Measurements from ENCODE around the gene TSPAN11. TPM values are rescaled to one million over a fixed set of nuclear protein-coding genes. Genes with fewer than 3 reads are reported as not detected.

Gene TSPAN11
- total and polyA plus RNA-seq, 2 of the 4 experiments (the other 2 are of a cell fraction), result 0.18 to 0.26 TPM

DNA sequence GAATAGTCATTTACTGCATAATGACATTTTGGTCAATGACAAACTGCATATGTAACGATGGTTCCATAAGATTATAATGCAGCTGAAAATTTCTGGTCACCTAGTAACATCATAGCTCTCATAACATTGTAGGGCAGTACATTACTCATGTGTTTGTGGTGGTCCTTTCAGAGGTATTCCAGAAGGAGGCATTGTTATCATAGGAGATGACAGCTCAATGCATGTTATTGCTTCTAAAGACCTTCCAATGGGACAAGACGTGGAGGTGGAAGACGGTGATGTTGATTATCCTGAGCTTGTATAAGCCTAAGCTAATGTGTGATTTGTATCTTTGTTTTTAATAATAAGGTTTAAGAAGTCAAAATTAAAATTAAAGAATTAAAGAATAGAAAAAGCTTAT is 43.8 kb upstream of the TSPAN11 start:
- no peak overlapping the region for H2BK120ac ChIP-seq (ENCODE audit: low read depth, low read length)
- no peak overlapping the region for H2BK15ac ChIP-seq (ENCODE audit: low read depth, low read length)
- H2AK5ac ChIP-seq (ENCODE audit: low read depth, low read length), result no peak overlapping the region
- no peak for DNase-seq
- peaks cover 12% of the 10 kb centered on the region for H3K27me3 ChIP-seq (ENCODE audit: control insufficient read depth, insufficient read depth, low read length)
- BruUV-seq (replicated peaks), result no TSS peak
- no peak overlapping the region for H4K91ac ChIP-seq (ENCODE audit: insufficient read depth, low read depth, low read length)
- in situ Hi-C loops (cut with MboI; ENCODE audit: low sequenced_read_pairs) (no loop called here), dilution Hi-C loops (cut with HindIII; ENCODE audit: low sequenced_read_pairs, unreplicated experiment) (no loop called here), intact Hi-C loops (cut with micrococcal nuclease) (no loop called here)
- no peak overlapping the region for H3K56ac ChIP-seq (ENCODE audit: extremely low read depth, insufficient read depth, low read length)
- no peaks in the 10 kb centered on the region for H4K20me1 ChIP-seq (ENCODE audit: insufficient read depth, low read length)
- no peak overlapping the region for H3K27ac ChIP-seq (ENCODE audit: insufficient read depth, low read length)
- no peak overlapping the region for H2AK9ac ChIP-seq (replicated peaks; ENCODE audit: low read depth, low read length, poor library complexity)
- H3K4me1 ChIP-seq (ENCODE audit: control insufficient read depth, insufficient read depth, low read length), result no peaks in the 10 kb centered on the region
- no peak overlapping the region for H2BK20ac ChIP-seq (ENCODE audit: low read depth, low read length)
- H4K5ac ChIP-seq (ENCODE audit: low read depth, low read length), result no peak overlapping the region
- no peak overlapping the region for H3K4me2 ChIP-seq (ENCODE audit: low read depth, low read length)
- H3K9me3 ChIP-seq (ENCODE audit: control insufficient read depth, insufficient read depth, low read length), result peaks cover 2% of the 10 kb centered on the region; the same call in 1 of the 2 replicates
- ChIA-PET POLR2A (ENCODE audit: unreplicated experiment) (interaction anchor here (0.9 kb wide), 1 partner anchor 40 kb away, joined by 3 read pairs; no protein-coding TSS in a partner anchor), CTCF (no interaction called here)
- no CpG with 5 or more reads among the region's 3 CpGs for WGBS, 2 experiments (ENCODE audit: extremely low coverage in 2 of 2, insufficient read length in 1 of 2)
- ATAC-seq (ENCODE audit: low read depth), result no peak
- H3K9ac ChIP-seq (ENCODE audit: low read depth, low read length), result no peak overlapping the region
- no peak overlapping the region for H2BK5ac ChIP-seq (ENCODE audit: low read depth, low read length, poor library complexity, severe bottlenecking)
- H2AFZ ChIP-seq (replicated peaks; ENCODE audit: low read length, poor library complexity), result no peak overlapping the region
- H3K4ac ChIP-seq (ENCODE audit: low read depth, low read length), result no peak overlapping the region
- no peak overlapping the region for H3K23ac ChIP-seq (ENCODE audit: low read depth, low read length)
- no peak overlapping the region for H3K14ac ChIP-seq (replicated peaks; ENCODE audit: low read depth, low read length)
- H3K79me1 ChIP-seq (ENCODE audit: low read depth in 1 of 2, low read length in 2 of 2), result no peaks in the 10 kb centered on the region
- no peaks in the 10 kb centered on the region for H3K9me1 ChIP-seq (ENCODE audit: insufficient read depth, low read length)
- TF ChIP-seq MXI1 (IDR thresholded peaks at IDR 0.05; ENCODE audit: borderline replicate concordance, low read depth, low read length) (no peak), BHLHE40 (IDR thresholded peaks at IDR 0.05; ENCODE audit: low read depth, low read length) (no peak), POLR2A (IDR thresholded peaks at IDR 0.05; ENCODE audit: low read depth, low read length) (no peak), CHD1 (IDR thresholded peaks at IDR 0.05; ENCODE audit: low read depth, low read length) (no peak), FOS (IDR thresholded peaks at IDR 0.05; ENCODE audit: low read depth, low read length) (no peak), MAFK (IDR thresholded peaks at IDR 0.05; ENCODE audit: low read depth, low read length) (no peak), RCOR1 (IDR thresholded peaks at IDR 0.05; ENCODE audit: insufficient replicate concordance, low read length) (no peak), CEBPB (IDR thresholded peaks at IDR 0.05; ENCODE audit: low read depth, low read length) (no peak), RFX5 (IDR thresholded peaks at IDR 0.05; ENCODE audit: low read depth, low read length) (no peak), SMC3 (IDR thresholded peaks at IDR 0.05; ENCODE audit: low read depth, low read length) (no peak), NFE2L2 (IDR thresholded peaks at IDR 0.05; ENCODE audit: low read depth, low read length) (no peak), RAD21 (IDR thresholded peaks at IDR 0.05; ENCODE audit: low read length) (no peak), MAZ (IDR thresholded peaks at IDR 0.05; ENCODE audit: borderline replicate concordance, low read depth, low read length) (no peak)
- TF ChIP-seq, protein P1, sequence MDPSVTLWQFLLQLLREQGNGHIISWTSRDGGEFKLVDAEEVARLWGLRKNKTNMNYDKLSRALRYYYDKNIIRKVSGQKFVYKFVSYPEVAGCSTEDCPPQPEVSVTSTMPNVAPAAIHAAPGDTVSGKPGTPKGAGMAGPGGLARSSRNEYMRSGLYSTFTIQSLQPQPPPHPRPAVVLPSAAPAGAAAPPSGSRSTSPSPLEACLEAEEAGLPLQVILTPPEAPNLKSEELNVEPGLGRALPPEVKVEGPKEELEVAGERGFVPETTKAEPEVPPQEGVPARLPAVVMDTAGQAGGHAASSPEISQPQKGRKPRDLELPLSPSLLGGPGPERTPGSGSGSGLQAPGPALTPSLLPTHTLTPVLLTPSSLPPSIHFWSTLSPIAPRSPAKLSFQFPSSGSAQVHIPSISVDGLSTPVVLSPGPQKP (IDR thresholded peaks at IDR 0.05; ENCODE audit: borderline replicate concordance, low read depth, low read length), result no peak
- TF ChIP-seq, protein P2, sequence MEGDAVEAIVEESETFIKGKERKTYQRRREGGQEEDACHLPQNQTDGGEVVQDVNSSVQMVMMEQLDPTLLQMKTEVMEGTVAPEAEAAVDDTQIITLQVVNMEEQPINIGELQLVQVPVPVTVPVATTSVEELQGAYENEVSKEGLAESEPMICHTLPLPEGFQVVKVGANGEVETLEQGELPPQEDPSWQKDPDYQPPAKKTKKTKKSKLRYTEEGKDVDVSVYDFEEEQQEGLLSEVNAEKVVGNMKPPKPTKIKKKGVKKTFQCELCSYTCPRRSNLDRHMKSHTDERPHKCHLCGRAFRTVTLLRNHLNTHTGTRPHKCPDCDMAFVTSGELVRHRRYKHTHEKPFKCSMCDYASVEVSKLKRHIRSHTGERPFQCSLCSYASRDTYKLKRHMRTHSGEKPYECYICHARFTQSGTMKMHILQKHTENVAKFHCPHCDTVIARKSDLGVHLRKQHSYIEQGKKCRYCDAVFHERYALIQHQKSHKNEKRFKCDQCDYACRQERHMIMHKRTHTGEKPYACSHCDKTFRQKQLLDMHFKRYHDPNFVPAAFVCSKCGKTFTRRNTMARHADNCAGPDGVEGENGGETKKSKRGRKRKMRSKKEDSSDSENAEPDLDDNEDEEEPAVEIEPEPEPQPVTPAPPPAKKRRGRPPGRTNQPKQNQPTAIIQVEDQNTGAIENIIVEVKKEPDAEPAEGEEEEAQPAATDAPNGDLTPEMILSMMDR (conservative IDR thresholded peaks at IDR 0.05; ENCODE audit: low read depth, low read length), result no peak
- TF ChIP-seq, protein P3, sequence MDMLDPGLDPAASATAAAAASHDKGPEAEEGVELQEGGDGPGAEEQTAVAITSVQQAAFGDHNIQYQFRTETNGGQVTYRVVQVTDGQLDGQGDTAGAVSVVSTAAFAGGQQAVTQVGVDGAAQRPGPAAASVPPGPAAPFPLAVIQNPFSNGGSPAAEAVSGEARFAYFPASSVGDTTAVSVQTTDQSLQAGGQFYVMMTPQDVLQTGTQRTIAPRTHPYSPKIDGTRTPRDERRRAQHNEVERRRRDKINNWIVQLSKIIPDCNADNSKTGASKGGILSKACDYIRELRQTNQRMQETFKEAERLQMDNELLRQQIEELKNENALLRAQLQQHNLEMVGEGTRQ (IDR thresholded peaks at IDR 0.05; ENCODE audit: low read depth, low read length), result no peak
- no peak overlapping the region for H3K18ac ChIP-seq (ENCODE audit: low read depth, low read length)
- no peaks in the 10 kb centered on the region for H3K36me3 ChIP-seq (ENCODE audit: control insufficient read depth, insufficient read depth, low read length)
- H4K8ac ChIP-seq (ENCODE audit: low read depth in 2 of 2, low read length in 2 of 2), result no peak overlapping the region
- H3K4me3 ChIP-seq (ENCODE audit: insufficient read depth, low read depth, low read length), result no peak overlapping the region

All from IMR-90 (cell line).